Loucy (cell line): ENCODE measurements around the gene DNAL4.
A peak's percentile ranks its signal among the peaks of the same experiment; 100 is the strongest.

Experiments used
- H2AFZ ChIP-seq: fragments of 200-600 bp; sonication (generic); 2 replicates; pipeline ENCODE4 v1.6.0; 2016; ENCODE audit warnings: antibody characterized with exemption, mild to moderate bottlenecking, low read length, moderate library complexity
- H3F3A ChIP-seq: fragments of 200-600 bp; 2 replicates; pipeline ENCODE4 v1.6.0; 2016; ENCODE audit warnings: antibody characterized with exemption, low read depth, mild to moderate bottlenecking
- H3K27me3 ChIP-seq: fragments of 200-600 bp; sonication (generic); 2 replicates; pipeline ENCODE4 v1.6.1; 2014; ENCODE audit warnings: low read length, mild to moderate bottlenecking; ENCODE audit not compliant: insufficient read depth, poor library complexity, severe bottlenecking
- H3K36me3 ChIP-seq: fragments of 200-600 bp; sonication (generic); 2 replicates; pipeline ENCODE4 v1.6.1; 2016; ENCODE audit warnings: low read length; ENCODE audit not compliant: insufficient read depth
- H3K4me1 ChIP-seq: fragments of 200-600 bp; sonication (generic); 2 replicates; pipeline ENCODE4 v1.5.1; 2014; ENCODE audit warnings: low read length, mild to moderate bottlenecking; ENCODE audit not compliant: insufficient read depth, poor library complexity, severe bottlenecking
- H3K4me2 ChIP-seq: fragments of 200-600 bp; sonication (generic); 2 replicates; pipeline ENCODE4 v1.6.0; 2014; ENCODE audit warnings: antibody characterized with exemption, low read length, low read depth, mild to moderate bottlenecking; ENCODE audit not compliant: poor library complexity, severe bottlenecking
- H3K4me3 ChIP-seq: fragments of 200-600 bp; sonication (generic); 2 replicates; pipeline ENCODE4 v1.5.1; 2014; ENCODE audit warnings: low read length, mild to moderate bottlenecking, mixed read lengths; ENCODE audit not compliant: poor library complexity, severe bottlenecking
- H3K79me2 ChIP-seq: fragments of 200-600 bp; sonication (generic); 2 replicates; pipeline ENCODE4 v1.6.1; 2014; ENCODE audit warnings: low read length; ENCODE audit not compliant: insufficient read depth
- H3K9ac ChIP-seq: fragments of 200-600 bp; sonication (generic); 2 replicates; pipeline ENCODE4 v1.6.0; 2014; ENCODE audit warnings: mild to moderate bottlenecking, low read depth, low read length, moderate library complexity; ENCODE audit not compliant: poor library complexity, severe bottlenecking
- H3K9me2 ChIP-seq: fragments of 200-600 bp; sonication (generic); replicated peaks from 2 replicates; pipeline ENCODE4 v1.6.1; 2016; ENCODE audit warnings: low read depth, low read length, mixed read lengths
- H3K9me3 ChIP-seq: fragments of 200-600 bp; sonication (generic); 2 replicates; pipeline ENCODE4 v1.6.1; 2014; ENCODE audit warnings: mild to moderate bottlenecking, antibody characterized with exemption, low read length, low read depth; ENCODE audit not compliant: insufficient read depth
- H4K20me1 ChIP-seq: fragments of 200-600 bp; sonication (generic); 2 replicates; pipeline ENCODE4 v1.6.0; 2014; ENCODE audit warnings: antibody characterized with exemption, low read length, mild to moderate bottlenecking; ENCODE audit not compliant: insufficient read depth, poor library complexity, severe bottlenecking
- CTCF ChIP-seq: fragments of 200-600 bp; sonication (generic); conservative IDR thresholded peaks from 2 replicates; pipeline ENCODE4 v1.5.1; 2014; ENCODE audit warnings: mild to moderate bottlenecking, antibody characterized with exemption, low read length
- EZH2phosphoT487 ChIP-seq: fragments of 200-600 bp; IDR thresholded peaks from 2 replicates; pipeline ENCODE4 v1.6.1; 2018; ENCODE audit warnings: antibody characterized with exemption, mild to moderate bottlenecking, moderate library complexity, borderline replicate concordance

DNAL4 gene

GRCh38 chr22:38784035-38784434 is 9.9 kb downstream of the DNAL4 start:
- H3K9me3 ChIP-seq = no peaks in the 10 kb centered on the region
- H3K4me1 ChIP-seq = peaks cover 5% of the 10 kb centered on the region
- H2AFZ ChIP-seq = no peak overlapping the region
- no peak overlapping the region for H3K4me3 ChIP-seq
- H3K9ac ChIP-seq = no peak overlapping the region
- H3K9me2 ChIP-seq = no peaks in the 10 kb centered on the region
- H3K4me2 ChIP-seq = no peak overlapping the region
- no peak for TF ChIP-seq CTCF
- no peaks in the 10 kb centered on the region for H3K27me3 ChIP-seq
- H3K36me3 ChIP-seq = no peaks in the 10 kb centered on the region
- no peaks in the 10 kb centered on the region for H3F3A ChIP-seq
- H4K20me1 ChIP-seq = no peaks in the 10 kb centered on the region
- no peaks in the 10 kb centered on the region for H3K79me2 ChIP-seq

- no peaks in the 10 kb centered on the region for H4K20me1 ChIP-seq
- H3K9me3 ChIP-seq = no peaks in the 10 kb centered on the region
- peaks cover 5% of the 10 kb centered on the region for H3K4me1 ChIP-seq
- H3K79me2 ChIP-seq = no peaks in the 10 kb centered on the region
- H3K27me3 ChIP-seq = no peaks in the 10 kb centered on the region
- no peaks in the 10 kb centered on the region for H3K36me3 ChIP-seq
- no peaks in the 10 kb centered on the region for H3K9me2 ChIP-seq
- peak overlapping the region; percentile 80; the same call in 1 of the 2 replicates for H2AFZ ChIP-seq
- no peaks in the 10 kb centered on the region for H3F3A ChIP-seq
- peak overlapping the region; percentile 38 for H3K9ac ChIP-seq
- no peak overlapping the region for H3K4me3 ChIP-seq
- TF ChIP-seq EZH2phosphoT487 = no peak
- TF ChIP-seq CTCF = no peak
- H3K4me2 ChIP-seq = no peak overlapping the region
Measured at GRCh38 chr22:38783095-38783615, 10.8 kb downstream of the DNAL4 start.

- Histone ChIP-seq H4K20me1 (no peaks in the 10 kb centered on the region), H3K9me3 (no peaks in the 10 kb centered on the region), H3K4me2 (peak overlapping the region; percentile 11), H3K9ac (peak overlapping the region; percentile 38), H3K79me2 (no peaks in the 10 kb centered on the region), H2AFZ (peak overlapping the region; percentile 80), H3K4me1 (peaks cover 5% of the 10 kb centered on the region), H3K9me2 (no peaks in the 10 kb centered on the region), H3K27me3 (no peaks in the 10 kb centered on the region), H3F3A (no peaks in the 10 kb centered on the region), H3K36me3 (no peaks in the 10 kb centered on the region), H3K4me3 (no peak overlapping the region)
- no peak for TF ChIP-seq EZH2phosphoT487
- TF ChIP-seq CTCF = no peak
Measured at GRCh38 chr22:38782402-38783094, 11.4 kb downstream of the DNAL4 start.
